ENCODE data around the gene NOTCH1. TPM values are rescaled to one million over a fixed set of nuclear protein-coding genes. Genes with fewer than 3 reads are reported as not detected.

Gene NOTCH1
- total RNA-seq, 4 donors from 2014 or later = 38.2 to 95.7 (median 53.8) TPM

DNA sequence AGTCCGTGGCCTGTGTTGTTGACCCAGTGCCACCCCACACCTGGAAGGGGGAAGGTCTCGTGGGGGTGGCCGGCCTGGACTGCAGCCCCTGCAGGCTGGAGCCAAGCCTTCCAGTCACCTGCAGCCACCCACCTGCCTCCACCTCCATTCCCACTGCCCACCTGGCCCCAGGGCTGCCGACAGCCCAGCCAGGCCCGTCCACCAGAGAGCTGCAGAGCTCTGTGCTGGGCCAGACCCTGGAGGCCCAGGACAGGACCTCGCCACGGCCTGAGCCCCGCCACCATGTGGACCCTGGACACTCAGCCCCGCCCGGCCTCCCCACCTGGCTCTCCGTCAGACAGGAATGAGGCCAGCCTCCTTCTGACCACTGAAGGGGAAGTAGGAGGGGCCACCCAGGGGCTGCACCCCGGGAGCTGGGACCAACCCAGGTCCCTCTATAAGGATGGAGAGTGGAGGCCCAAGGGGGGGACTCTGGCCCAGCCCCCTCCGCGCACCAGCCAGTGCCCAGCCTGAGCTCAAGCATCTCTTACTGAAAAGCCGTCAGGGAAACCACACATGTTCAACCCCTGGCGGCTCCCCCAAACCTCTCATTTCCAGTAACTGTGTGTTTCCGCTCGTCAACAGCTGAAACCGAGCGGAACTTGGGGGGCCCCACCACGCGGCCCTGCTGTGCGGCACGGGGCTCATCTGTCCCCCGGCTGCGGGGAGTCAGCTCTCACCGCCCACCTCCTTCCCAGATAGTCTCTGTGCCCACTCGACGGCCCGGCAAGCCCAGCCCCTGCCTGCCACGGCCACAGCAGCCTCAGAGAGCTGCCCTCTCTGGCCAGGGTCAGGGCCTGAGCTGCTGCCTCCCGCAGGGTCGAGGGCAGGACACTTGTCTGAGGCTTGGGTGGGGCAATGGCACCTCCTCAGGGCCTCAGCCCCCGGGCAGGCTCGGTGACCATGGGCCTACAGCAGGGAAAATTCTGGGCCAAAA, 12.8 kb downstream of the NOTCH1 start:
- Histone ChIP-seq H3K36me3 (peaks cover 0 to 7% (median 0%) of the 10 kb centered on the region in 3 donors), H3K9me3 (no peaks in the 10 kb centered on the region), H3K27ac (peak overlapping the region; percentile 42 to 96 (median 62)), H3K4me1 (peaks cover 25 to 91% (median 72%) of the 10 kb centered on the region in 4 donors), H3K27me3 (no peaks in the 10 kb centered on the region), H3K4me3 (peak overlapping the region in 1 of 4 donors; percentile 4)
- TF ChIP-seq POLR2A (IDR thresholded peaks at IDR 0.05) = no peak
- TF ChIP-seq CTCF (IDR thresholded peaks at IDR 0.05) = no peak
- peak in 2 of 3 donors; percentile 78 to 81 for DNase-seq

DNA sequence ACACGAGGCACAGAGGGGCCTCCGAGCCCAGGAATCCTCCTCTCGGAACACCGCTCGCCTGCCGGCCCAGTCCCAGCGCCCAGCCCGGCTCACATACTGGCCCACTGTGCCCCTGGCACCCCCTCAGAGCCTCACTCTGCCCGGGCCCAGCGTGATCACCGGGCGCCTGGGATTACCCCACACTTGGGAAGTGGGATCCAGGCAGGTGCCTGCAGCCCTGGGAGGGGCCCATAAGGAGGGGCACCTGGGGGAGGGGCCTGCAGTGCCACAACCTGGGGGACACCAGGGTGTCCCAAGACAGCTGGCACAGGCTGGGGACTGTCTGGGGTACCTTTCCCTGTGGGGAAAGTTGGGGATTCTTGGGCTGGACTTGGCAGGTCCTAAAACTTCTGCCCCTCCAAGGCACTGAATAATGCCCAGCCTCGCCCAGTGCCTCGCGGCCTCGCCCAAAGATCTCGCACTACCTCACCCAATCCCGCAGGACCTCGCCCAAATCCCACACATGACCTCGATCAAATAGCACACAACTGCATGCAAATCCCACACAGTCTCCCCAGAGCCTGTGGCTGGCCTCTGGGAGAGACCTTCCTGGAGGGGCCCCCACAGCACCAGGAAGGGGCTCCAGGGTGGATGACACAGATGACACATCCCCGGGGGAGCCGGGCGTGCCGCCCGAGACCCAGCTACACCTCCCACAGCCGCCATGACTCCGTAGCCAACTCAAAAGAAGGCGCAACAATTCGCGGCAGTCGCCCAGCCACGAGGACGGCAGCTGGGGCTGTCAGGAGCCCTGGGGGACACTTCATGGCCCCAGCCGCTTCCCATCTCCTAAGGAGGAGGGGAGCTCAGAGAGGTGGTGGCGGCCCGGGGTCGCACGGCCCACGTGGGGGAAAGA, 13.7 kb downstream of the NOTCH1 start:
- Histone ChIP-seq H3K9me3 (no peaks in the 10 kb centered on the region), H3K4me3 (no peak overlapping the region), H3K4me1 (peaks cover 31 to 91% (median 64%) of the 10 kb centered on the region in 4 donors), H3K36me3 (peaks cover 0 to 6% (median 0%) of the 10 kb centered on the region in 3 donors), H3K27me3 (no peaks in the 10 kb centered on the region), H3K27ac (peak overlapping the region; percentile 13 to 96 (median 33))
- no peak for DNase-seq
- TF ChIP-seq CTCF (IDR thresholded peaks at IDR 0.05) (no peak), POLR2A (IDR thresholded peaks at IDR 0.05) (no peak)

DNA sequence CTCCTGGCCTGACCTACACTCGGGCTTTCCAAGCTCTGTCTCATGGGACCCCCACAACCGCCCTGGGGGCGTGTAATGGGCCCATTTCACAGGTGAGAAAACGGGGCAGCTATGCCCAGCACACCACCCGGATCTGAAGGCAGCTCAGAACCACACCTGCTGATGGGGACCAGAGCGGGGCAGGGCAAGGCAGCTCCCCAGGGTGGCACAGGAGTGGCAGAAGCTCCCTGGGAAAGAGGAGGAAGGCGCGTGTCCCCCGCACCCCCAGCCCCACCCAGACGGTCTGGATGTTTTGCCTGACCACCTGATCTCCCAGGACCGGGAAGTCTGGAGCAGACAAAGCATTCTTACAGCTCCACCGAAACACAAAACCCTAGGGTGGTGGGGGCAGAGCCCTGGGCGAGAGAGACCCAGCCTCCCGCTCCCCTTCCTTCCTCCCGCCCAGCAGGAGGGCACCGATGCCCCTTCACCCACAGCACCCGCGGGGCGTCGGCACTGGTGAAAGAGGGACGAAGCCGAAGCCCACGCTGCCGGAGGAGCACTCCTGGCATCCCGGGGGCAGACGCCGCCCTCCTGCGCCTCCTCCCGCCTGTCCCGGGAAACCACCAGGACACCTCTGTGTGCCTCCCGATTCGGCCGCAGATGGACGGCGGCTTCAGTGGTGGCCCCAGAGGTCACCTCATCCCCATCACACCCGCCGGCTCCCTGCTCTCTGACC, 14.5 kb downstream of the NOTCH1 start:
- no peak overlapping the region for H3K4me3 ChIP-seq
- no peak for DNase-seq
- H3K27ac ChIP-seq = peak overlapping the region; percentile 5 to 96 (median 12)
- peaks cover 32 to 91% (median 58%) of the 10 kb centered on the region in 4 donors for H3K4me1 ChIP-seq
- no peak for TF ChIP-seq POLR2A (IDR thresholded peaks at IDR 0.05)
- TF ChIP-seq CTCF (IDR thresholded peaks at IDR 0.05) = no peak
- no peaks in the 10 kb centered on the region for H3K9me3 ChIP-seq
- no peaks in the 10 kb centered on the region for H3K36me3 ChIP-seq
- H3K27me3 ChIP-seq = no peaks in the 10 kb centered on the region

DNA sequence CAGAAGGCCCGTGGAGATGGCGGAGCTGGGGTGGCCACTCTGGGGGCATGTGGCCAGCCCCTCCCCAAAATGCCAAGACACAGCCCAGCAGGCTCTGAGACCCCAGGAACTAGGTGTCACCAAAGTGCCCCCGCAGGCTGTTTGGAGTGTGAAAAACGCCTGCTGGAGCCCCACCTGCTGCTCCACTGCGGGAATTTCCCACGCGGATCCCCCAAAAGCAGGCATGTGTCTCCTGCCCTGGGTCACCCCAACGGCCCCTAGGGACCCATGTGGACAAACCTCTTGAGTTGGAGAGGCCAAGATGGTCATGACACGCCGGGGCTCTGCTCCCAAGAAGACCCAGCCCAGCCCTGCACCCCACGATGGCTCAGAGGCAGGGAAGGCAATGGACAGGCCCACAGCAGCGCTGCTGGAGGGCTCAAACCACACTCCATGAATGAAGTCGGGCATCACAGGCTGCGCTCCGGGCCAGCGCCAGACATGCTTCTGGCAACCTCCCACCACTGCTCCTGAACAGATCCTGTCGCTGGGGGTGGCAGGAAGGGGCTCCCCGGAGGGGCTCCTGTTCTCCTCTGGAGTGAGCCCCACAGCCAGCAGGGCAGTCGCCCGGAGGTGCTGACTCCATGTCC, 15.3 kb downstream of the NOTCH1 start:
- Histone ChIP-seq H3K27me3 (no peaks in the 10 kb centered on the region), H3K9me3 (no peaks in the 10 kb centered on the region), H3K4me1 (peaks cover 32 to 93% (median 58%) of the 10 kb centered on the region in 4 donors), H3K4me3 (no peak overlapping the region), H3K36me3 (no peaks in the 10 kb centered on the region), H3K27ac (peak overlapping the region in 3 of 4 donors; percentile 11 to 96 (median 29))
- TF ChIP-seq POLR2A (IDR thresholded peaks at IDR 0.05) = no peak
- TF ChIP-seq CTCF (IDR thresholded peaks at IDR 0.05) = no peak
- no peak for DNase-seq

Data from Peyer's patch (tissue), 4 donors.